ENCODE results near the gene DMRTB1. TPM values are rescaled to one million over a fixed set of nuclear protein-coding genes. Genes with fewer than 3 reads are reported as not detected.

DMRTB1 gene
- total RNA-seq, 2 experiments from 2014 or later, result not detected

GRCh38 chr1:53511933-53512806 is 53.0 kb downstream of the DMRTB1 start:
- Mint-ChIP-seq H3K9me3 (no peaks in the 10 kb centered on the region), H3K4me3 (no peak overlapping the region), H3K36me3 (ENCODE audit: low read depth) (no peaks in the 10 kb centered on the region), H3K27me3 (no peaks in the 10 kb centered on the region), H3K27ac (no peak overlapping the region), H3K4me1 (ENCODE audit: low read depth) (no peaks in the 10 kb centered on the region)
- ChIA-PET POLR2A (no interaction called here), CTCF (no interaction called here)
- intact Hi-C loops (cut with DNase I, micrococcal nuclease), result no loop called here
- Histone ChIP-seq H3K9me3 (ENCODE audit: control insufficient read depth in 1 of 2, insufficient read depth in 1 of 2, low read length in 2 of 2) (no peaks in the 10 kb centered on the region), H3K4me1 (ENCODE audit: insufficient read depth, low read length) (no peaks in the 10 kb centered on the region), H3K27ac (ENCODE audit: low read depth in 1 of 2, low read length in 2 of 2) (no peak overlapping the region), H3K36me3 (ENCODE audit: insufficient read depth, low read length) (no peaks in the 10 kb centered on the region), H3K27me3 (ENCODE audit: control insufficient read depth in 1 of 2, insufficient read depth in 2 of 2, low read length in 2 of 2) (no peaks in the 10 kb centered on the region), H3K4me3 (ENCODE audit: low read length) (no peak overlapping the region)
- no peak for ATAC-seq (ENCODE audit: poor library complexity)
- no peak for DNase-seq
- no peak for TF ChIP-seq CTCF (IDR thresholded peaks at IDR 0.05)

GRCh38 chr1:53512807-53513755 is 53.9 kb downstream of the DMRTB1 start:
- H3K4me3 Mint-ChIP-seq, result no peak overlapping the region

GRCh38 chr1:53513846-53514245 is 54.6 kb downstream of the DMRTB1 start:
- H3K9me3 ChIP-seq (ENCODE audit: control insufficient read depth in 1 of 2, insufficient read depth in 1 of 2, low read length in 2 of 2), result no peaks in the 10 kb centered on the region
- Mint-ChIP-seq H3K27me3 (no peaks in the 10 kb centered on the region), H3K4me3 (no peak overlapping the region), H3K4me1 (ENCODE audit: low read depth) (no peaks in the 10 kb centered on the region), H3K36me3 (ENCODE audit: low read depth) (no peaks in the 10 kb centered on the region), H3K9me3 (no peaks in the 10 kb centered on the region), H3K27ac (no peak overlapping the region)
- no peaks in the 10 kb centered on the region for H3K4me1 ChIP-seq (ENCODE audit: insufficient read depth, low read length)
- POLR2A ChIA-PET, result no interaction called here
- H3K36me3 ChIP-seq (ENCODE audit: insufficient read depth, low read length), result no peaks in the 10 kb centered on the region
- CTCF ChIA-PET, result no interaction called here
- no peak overlapping the region for H3K27ac ChIP-seq (ENCODE audit: low read depth in 1 of 2, low read length in 2 of 2)
- no peak for TF ChIP-seq CTCF (IDR thresholded peaks at IDR 0.05)
- no peak overlapping the region for H3K4me3 ChIP-seq (ENCODE audit: low read length)
- H3K27me3 ChIP-seq (ENCODE audit: control insufficient read depth in 1 of 2, insufficient read depth in 2 of 2, low read length in 2 of 2), result no peaks in the 10 kb centered on the region
- intact Hi-C loops (cut with DNase I, micrococcal nuclease), result no loop called here
- ATAC-seq (ENCODE audit: poor library complexity) (no peak), DNase-seq (no peak)

More at GRCh38 chr1:53512807-53513755, 53.9 kb downstream of the DMRTB1 start:
- TF ChIP-seq CTCF (IDR thresholded peaks at IDR 0.05), result no peak
- Mint-ChIP-seq H3K9me3 (no peaks in the 10 kb centered on the region), H3K27me3 (no peaks in the 10 kb centered on the region), H3K4me1 (ENCODE audit: low read depth) (no peaks in the 10 kb centered on the region), H3K27ac (no peak overlapping the region), H3K36me3 (ENCODE audit: low read depth) (no peaks in the 10 kb centered on the region)
- no peaks in the 10 kb centered on the region for H3K36me3 ChIP-seq (ENCODE audit: insufficient read depth, low read length)
- CTCF ChIA-PET, result no interaction called here
- ATAC-seq (ENCODE audit: poor library complexity) (no peak), DNase-seq (no peak)
- H3K9me3 ChIP-seq (ENCODE audit: control insufficient read depth in 1 of 2, insufficient read depth in 1 of 2, low read length in 2 of 2), result no peaks in the 10 kb centered on the region
- H3K27ac ChIP-seq (ENCODE audit: low read depth in 1 of 2, low read length in 2 of 2), result no peak overlapping the region
- H3K4me1 ChIP-seq (ENCODE audit: insufficient read depth, low read length), result no peaks in the 10 kb centered on the region
- POLR2A ChIA-PET, result no interaction called here
- intact Hi-C loops (cut with DNase I, micrococcal nuclease), result no loop called here
- no peaks in the 10 kb centered on the region for H3K27me3 ChIP-seq (ENCODE audit: control insufficient read depth in 1 of 2, insufficient read depth in 2 of 2, low read length in 2 of 2)
- H3K4me3 ChIP-seq (ENCODE audit: low read length), result no peak overlapping the region

Data from CD4-positive, alpha-beta T cell (primary cell).